ENCODE results near the gene NEUROG3. TPM values are rescaled to one million over a fixed set of nuclear protein-coding genes. Genes with fewer than 3 reads are reported as not detected.
A peak's percentile ranks its signal among the peaks of the same experiment; 100 is the strongest.

Gene NEUROG3
- polyA plus RNA-seq, 3 donors, result not detected

GRCh38 chr10:69571618-69572158 lies 1.5 kb downstream of the NEUROG3 start:
- H3K27ac Mint-ChIP-seq, result no peak overlapping the region
- no peaks in the 10 kb centered on the region for H3K36me3 ChIP-seq (replicated peaks in 1 of 2; ENCODE audit: control insufficient read depth in 1 of 2, insufficient read depth in 2 of 2, low read length in 2 of 2)
- H4K20me1 ChIP-seq (ENCODE audit: insufficient read depth, low read length), result no peaks in the 10 kb centered on the region
- peaks cover 0 to 4% of the 10 kb centered on the region in 2 donors for H3K36me3 Mint-ChIP-seq
- peaks cover 90 to 98% (median 91%) of the 10 kb centered on the region in 3 donors for H3K27me3 Mint-ChIP-seq (ENCODE audit: low read depth in 3 of 3)
- peak overlapping the region; percentile 68 for H3K4me2 ChIP-seq (replicated peaks; ENCODE audit: extremely low read depth, low read length, poor library complexity, severe bottlenecking)
- no peak for DNase-seq
- H3K9me3 Mint-ChIP-seq, result peaks cover 0 to 25% (median 10%) of the 10 kb centered on the region in 7 donors
- peaks cover 26% of the 10 kb centered on the region for H3K4me1 Mint-ChIP-seq
- H3K79me2 ChIP-seq (ENCODE audit: insufficient read depth, low read length), result no peaks in the 10 kb centered on the region
- no peak overlapping the region for H3K27ac ChIP-seq (ENCODE audit: low read depth in 1 of 2, low read length in 2 of 2)
- peak overlapping the region in 1 of 2 donors; percentile 77 for H3K4me3 Mint-ChIP-seq
- peaks cover 16 to 25% of the 10 kb centered on the region in 2 donors for H3K4me1 ChIP-seq (ENCODE audit: control insufficient read depth in 1 of 2, insufficient read depth in 2 of 2, low read length in 2 of 2)
- peaks cover 80 to 100% of the 10 kb centered on the region in 2 donors for H3K27me3 ChIP-seq (ENCODE audit: control insufficient read depth in 2 of 2, insufficient read depth in 2 of 2, low read length in 2 of 2)
- no peak for TF ChIP-seq CTCF (IDR thresholded peaks at IDR 0.05)
- H2AFZ ChIP-seq (ENCODE audit: insufficient read depth, low read depth, low read length, poor library complexity, severe bottlenecking), result peak overlapping the region; percentile 35
- H3K9me3 ChIP-seq (replicated peaks in 1 of 2; ENCODE audit: control insufficient read depth in 1 of 2, insufficient read depth in 1 of 2, low read length in 2 of 2), result peaks cover 5 to 54% of the 10 kb centered on the region in 2 donors
- H3K9ac ChIP-seq (ENCODE audit: insufficient read depth, low read length, poor library complexity, severe bottlenecking), result no peak overlapping the region
- intact Hi-C loops (cut with micrococcal nuclease), result no loop called here
- no peak overlapping the region for H3K4me3 ChIP-seq (replicated peaks in 1 of 3; ENCODE audit: low read depth in 2 of 3, low read length in 3 of 3)
- 2% methylated on average over 25 of the region's 25 CpGs for WGBS (ENCODE audit: insufficient coverage)

- H3K36me3 Mint-ChIP-seq, result peaks cover 0 to 4% of the 10 kb centered on the region in 2 donors
- Histone ChIP-seq H3K9me3 (replicated peaks in 1 of 2; ENCODE audit: control insufficient read depth in 1 of 2, insufficient read depth in 1 of 2, low read length in 2 of 2) (peaks cover 5 to 52% of the 10 kb centered on the region in 2 donors), H3K79me2 (ENCODE audit: insufficient read depth, low read length) (no peaks in the 10 kb centered on the region), H3K4me1 (ENCODE audit: control insufficient read depth in 1 of 2, insufficient read depth in 2 of 2, low read length in 2 of 2) (peaks cover 16 to 25% of the 10 kb centered on the region in 2 donors), H3K4me2 (replicated peaks; ENCODE audit: extremely low read depth, low read length, poor library complexity, severe bottlenecking) (no peak overlapping the region), H3K4me3 (replicated peaks in 1 of 3; ENCODE audit: low read depth in 2 of 3, low read length in 3 of 3) (no peak overlapping the region), H3K27me3 (ENCODE audit: control insufficient read depth in 2 of 2, insufficient read depth in 2 of 2, low read length in 2 of 2) (peaks cover 77 to 92% of the 10 kb centered on the region in 2 donors), H3K27ac (ENCODE audit: low read depth in 1 of 2, low read length in 2 of 2) (no peak overlapping the region), H3K9ac (ENCODE audit: insufficient read depth, low read length, poor library complexity, severe bottlenecking) (no peak overlapping the region), H2AFZ (ENCODE audit: insufficient read depth, low read depth, low read length, poor library complexity, severe bottlenecking) (no peak overlapping the region), H3K36me3 (replicated peaks in 1 of 2; ENCODE audit: control insufficient read depth in 1 of 2, insufficient read depth in 2 of 2, low read length in 2 of 2) (no peaks in the 10 kb centered on the region), H4K20me1 (ENCODE audit: insufficient read depth, low read length) (no peaks in the 10 kb centered on the region)
- no peak for DNase-seq
- peaks cover 0 to 21% (median 10%) of the 10 kb centered on the region in 7 donors for H3K9me3 Mint-ChIP-seq
- peaks cover 26% of the 10 kb centered on the region for H3K4me1 Mint-ChIP-seq
- WGBS (ENCODE audit: insufficient coverage), result 13% methylated on average over 4 of the region's 11 CpGs
- peaks cover 78 to 92% (median 80%) of the 10 kb centered on the region in 3 donors for H3K27me3 Mint-ChIP-seq (ENCODE audit: low read depth in 3 of 3)
- intact Hi-C loops (cut with micrococcal nuclease), result no loop called here
- H3K4me3 Mint-ChIP-seq, result peak overlapping the region in 1 of 2 donors; percentile 79
- H3K27ac Mint-ChIP-seq, result no peak overlapping the region
- no peak for TF ChIP-seq CTCF (IDR thresholded peaks at IDR 0.05)
Measured at GRCh38 chr10:69570050-69570816, 3.0 kb downstream of the NEUROG3 start.
